PFSK-1 (cell line): Measurements from ENCODE around the gene SCO1.

ENCODE experiments used
- FOXP2 ChIP-seq: optimal IDR thresholded peaks from 2 replicates; pipeline ENCODE3; 2011; ENCODE audit warnings: borderline replicate concordance, control low read depth, inconsistent platforms; ENCODE audit not compliant: insufficient read depth; ENCODE audit errors: extremely low read length, extremely low read depth
- POLR2AphosphoS5 ChIP-seq: IDR thresholded peaks from 2 replicates; pipeline ENCODE4 v1.6.1; 2012; ENCODE audit warnings: low read depth, mild to moderate bottlenecking, control low read depth, low read length, moderate library complexity
- REST ChIP-seq, 2 experiments: IDR thresholded peaks; 2 replicates each; pipeline versions ENCODE4 v1.6.1 to v1.8.0; 2011 to 2012; ENCODE audit warnings: low read depth in 2 of 2, low read length in 2 of 2, control low read depth in 1 of 2, inconsistent platforms in 1 of 2, mild to moderate bottlenecking in 1 of 2, moderate library complexity in 1 of 2; ENCODE audit not compliant: insufficient read depth in 1 of 2
- SIN3A ChIP-seq: IDR thresholded peaks from 2 replicates; pipeline ENCODE4 v1.6.1; 2012; ENCODE audit warnings: mild to moderate bottlenecking, low read length, moderate library complexity, borderline replicate concordance; ENCODE audit not compliant: insufficient read depth
- TAF1 ChIP-seq: IDR thresholded peaks from 2 replicates; pipeline ENCODE4 v1.6.1; 2012; ENCODE audit warnings: low read length, control low read depth, borderline replicate concordance; ENCODE audit not compliant: insufficient read depth

The SCO1 gene

GRCh38 chr17:10648956-10649355 is 48.4 kb downstream of the SCO1 start:
- TF ChIP-seq FOXP2, result no peak
- no peak for TF ChIP-seq POLR2AphosphoS5
- TF ChIP-seq SIN3A, result no peak
- no peak for TF ChIP-seq TAF1
- TF ChIP-seq REST (IDR thresholded peaks at IDR 0.05; ENCODE audit: insufficient read depth in 1 of 2, low read depth in 2 of 2, low read length in 2 of 2), result no peak

- TF ChIP-seq REST (IDR thresholded peaks at IDR 0.05; ENCODE audit: insufficient read depth in 1 of 2, low read depth in 2 of 2, low read length in 2 of 2) (no peak), SIN3A (no peak), POLR2AphosphoS5 (no peak), TAF1 (no peak), FOXP2 (no peak)
Observed at GRCh38 chr17:10648381-10648780, 49.0 kb downstream of the SCO1 start.

- TF ChIP-seq POLR2AphosphoS5 (no peak), FOXP2 (no peak), REST (IDR thresholded peaks at IDR 0.05; ENCODE audit: insufficient read depth in 1 of 2, low read depth in 2 of 2, low read length in 2 of 2) (no peak), TAF1 (no peak), SIN3A (no peak)
Observed at GRCh38 chr17:10646392-10646990, 50.8 kb downstream of the SCO1 start.

GRCh38 chr17:10640475-10640874 is 56.9 kb downstream of the SCO1 start:
- TF ChIP-seq TAF1 (no peak), SIN3A (no peak), REST (IDR thresholded peaks at IDR 0.05; ENCODE audit: insufficient read depth in 1 of 2, low read depth in 2 of 2, low read length in 2 of 2) (no peak), FOXP2 (no peak), POLR2AphosphoS5 (no peak)
